LNCaP clone FGC (cell line): ENCODE data around the gene TRA2B.

Experiments used
- DNase-seq: peaks from one replicate; pipeline ENCODE4 v3.0.0-alpha.2; 2011; ENCODE audit warnings: low read depth
- H3K4me3 ChIP-seq: 2 replicates; pipeline ENCODE4 v1.5.1; 2011; ENCODE audit warnings: mild to moderate bottlenecking, low read depth, low read length, control low read depth
- CTCF ChIP-seq: IDR thresholded peaks from 2 replicates; pipeline ENCODE4 v1.5.1; 2012; ENCODE audit warnings: mild to moderate bottlenecking; ENCODE audit not compliant: control insufficient read depth, insufficient read depth; ENCODE audit errors: extremely low read depth

Gene TRA2B

GRCh38 chr3:185956244-185956643, 18.4 kb upstream of the TRA2B start:
- H3K4me3 ChIP-seq: no peak overlapping the region
- no peak for DNase-seq
- TF ChIP-seq CTCF: no peak

DNA sequence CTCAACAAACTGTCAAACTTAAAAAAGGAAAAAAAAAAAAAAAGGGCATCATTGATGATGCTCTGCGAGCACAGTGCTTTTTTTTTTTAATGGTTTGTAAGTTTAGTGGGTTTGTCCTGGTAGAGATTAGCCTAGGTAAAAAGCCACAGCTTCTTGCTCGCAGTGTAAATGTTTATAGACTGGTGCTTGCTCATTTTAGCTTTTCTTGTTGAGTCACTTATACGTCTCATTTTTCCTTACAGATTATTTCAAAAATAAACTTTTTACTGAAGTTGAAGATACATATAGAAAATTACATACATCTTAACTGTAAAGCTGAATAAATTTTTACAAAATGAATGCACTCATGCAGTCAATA, 16.5 kb upstream of the TRA2B start:
- TF ChIP-seq CTCF: no peak
- no peak for DNase-seq
- H3K4me3 ChIP-seq: no peak overlapping the region

- no peak for DNase-seq
- no peak for TF ChIP-seq CTCF
These were observed 12.9 kb upstream of the TRA2B start for GRCh38 chr3:185950728-185951127.

DNA sequence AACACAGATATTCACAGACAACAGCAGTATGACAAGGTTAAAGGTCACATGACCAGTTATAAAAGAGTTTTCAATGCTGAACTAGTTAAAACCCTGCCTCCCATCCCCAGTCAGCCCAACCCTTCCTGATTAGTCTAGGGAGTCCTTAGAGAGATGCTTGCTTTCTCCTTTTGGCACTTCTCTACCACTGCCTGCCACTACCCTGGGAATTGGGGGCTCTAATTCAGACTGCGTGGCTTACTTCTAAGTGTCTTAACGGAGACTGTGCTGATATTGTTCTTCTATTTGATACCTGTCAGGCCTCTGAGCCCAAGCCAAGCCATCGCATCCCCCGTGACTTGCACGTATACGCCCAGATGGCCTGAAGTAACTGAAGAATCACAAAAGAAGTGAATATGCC, 11.7 kb upstream of the TRA2B start:
- H3K4me3 ChIP-seq: no peak overlapping the region
- no peak for TF ChIP-seq CTCF
- DNase-seq: no peak

More at GRCh38 chr3:185950728-185951127, 12.9 kb upstream of the TRA2B start:
- no peak overlapping the region for H3K4me3 ChIP-seq

DNA sequence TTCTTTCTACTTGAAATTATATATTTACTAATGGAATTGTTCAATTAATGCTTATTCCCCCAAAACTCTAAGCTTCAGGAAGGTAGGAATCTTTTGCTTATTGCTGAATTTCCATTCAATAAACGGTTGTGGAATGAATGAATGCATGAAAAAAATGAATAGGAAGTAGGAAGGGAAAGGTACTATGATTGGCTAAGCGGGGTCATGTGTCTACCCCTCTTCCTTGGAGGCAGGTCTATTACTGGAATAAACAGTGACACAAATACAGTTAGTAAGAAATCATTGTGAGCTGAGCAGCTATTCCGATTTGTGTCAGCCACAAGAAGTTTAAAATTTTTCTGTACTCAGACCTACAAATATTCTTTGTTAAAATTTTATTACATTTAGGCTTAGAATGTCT, 10.5 kb upstream of the TRA2B start:
- H3K4me3 ChIP-seq: no peak overlapping the region
- no peak for TF ChIP-seq CTCF
- no peak for DNase-seq

DNA sequence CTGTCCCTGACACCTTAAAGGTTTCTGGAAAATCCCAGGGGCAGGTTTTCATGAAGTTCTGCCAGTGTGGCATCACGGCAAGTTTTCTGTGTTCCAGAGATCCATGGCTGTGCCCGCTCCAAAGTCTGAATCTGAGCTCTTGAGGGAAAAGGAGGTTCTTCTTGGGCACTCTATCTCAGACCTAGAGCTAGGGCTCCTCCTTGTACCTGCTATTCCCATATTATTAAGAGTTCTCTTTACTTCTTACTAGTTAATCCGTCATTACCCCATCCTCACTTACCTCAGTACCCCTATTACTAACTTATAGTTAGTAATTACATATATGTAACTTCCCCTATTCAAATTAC, 5.9 kb upstream of the TRA2B start:
- TF ChIP-seq CTCF: no peak
- no peak for DNase-seq
- H3K4me3 ChIP-seq: no peak overlapping the region

GRCh38 chr3:185942907-185943759, 5.3 kb upstream of the TRA2B start:
- TF ChIP-seq CTCF: peak; percentile 97
- H3K4me3 ChIP-seq: no peak overlapping the region
- peak; percentile 54 for DNase-seq
